ENCODE data around the gene LEFTY2. TPM values are rescaled to one million over a fixed set of nuclear protein-coding genes. Genes with fewer than 3 reads are reported as not detected.

LEFTY2 gene
- total RNA-seq, 1 experiment from 2014 or later, result not detected

- Mint-ChIP-seq H3K27ac (ENCODE audit: low read depth, unreplicated experiment) (no peak overlapping the region), H3K27me3 (ENCODE audit: insufficient read depth, unreplicated experiment) (no peaks in the 10 kb centered on the region), H3K4me3 (ENCODE audit: unreplicated experiment) (no peak overlapping the region), H3K36me3 (ENCODE audit: insufficient read depth, unreplicated experiment) (no peaks in the 10 kb centered on the region), H3K9me3 (ENCODE audit: unreplicated experiment) (no peaks in the 10 kb centered on the region), H3K4me1 (ENCODE audit: insufficient read depth, unreplicated experiment) (peaks cover 5% of the 10 kb centered on the region)
- no peak for DNase-seq (ENCODE audit: unreplicated experiment)
- CTCF ChIA-PET, result interaction anchor here (0.5 to 1.3 kb wide), 6 partner anchors 9 to 491 kb away, joined by 3 to 4 read pairs (median 3); no protein-coding TSS in a partner anchor
- no peak for TF ChIP-seq CTCF (IDR thresholded peaks at IDR 0.05; ENCODE audit: unreplicated experiment)
- POLR2A ChIA-PET, result interaction anchor here (0.6 to 1.0 kb wide), 2 partner anchors 22 to 75 kb away, joined by 4 read pairs; no protein-coding TSS in a partner anchor
- no TSS peak for BruUV-seq (replicated peaks)
- intact Hi-C loops (cut with micrococcal nuclease), result no loop called here
Observed at GRCh38 chr1:225965231-225965630, 24.2 kb upstream of the LEFTY2 start.

GRCh38 chr1:225963735-225964530, 22.9 kb upstream of the LEFTY2 start:
- POLR2A ChIA-PET, result no interaction called here
- peak; percentile 59 for DNase-seq (ENCODE audit: unreplicated experiment)
- BruUV-seq (replicated peaks), result no TSS peak
- Mint-ChIP-seq H3K4me3 (ENCODE audit: unreplicated experiment) (no peak overlapping the region), H3K27ac (ENCODE audit: low read depth, unreplicated experiment) (no peak overlapping the region), H3K9me3 (ENCODE audit: unreplicated experiment) (no peaks in the 10 kb centered on the region), H3K27me3 (ENCODE audit: insufficient read depth, unreplicated experiment) (no peaks in the 10 kb centered on the region), H3K36me3 (ENCODE audit: insufficient read depth, unreplicated experiment) (no peaks in the 10 kb centered on the region), H3K4me1 (ENCODE audit: insufficient read depth, unreplicated experiment) (peaks cover 5% of the 10 kb centered on the region)
- intact Hi-C loops (cut with micrococcal nuclease), result no loop called here
- CTCF ChIA-PET, result interaction anchor here (0.6 to 1.8 kb wide), 7 partner anchors 12 to 489 kb away, joined by 3 to 6 read pairs (median 3); partner anchors contain the start of gene TMEM63A
- no peak for TF ChIP-seq CTCF (IDR thresholded peaks at IDR 0.05; ENCODE audit: unreplicated experiment)

GRCh38 chr1:225962440-225962975, 21.5 kb upstream of the LEFTY2 start:
- Mint-ChIP-seq H3K36me3 (ENCODE audit: insufficient read depth, unreplicated experiment) (no peaks in the 10 kb centered on the region), H3K4me1 (ENCODE audit: insufficient read depth, unreplicated experiment) (peaks cover 5% of the 10 kb centered on the region), H3K9me3 (ENCODE audit: unreplicated experiment) (no peaks in the 10 kb centered on the region), H3K27ac (ENCODE audit: low read depth, unreplicated experiment) (no peak overlapping the region), H3K27me3 (ENCODE audit: insufficient read depth, unreplicated experiment) (no peaks in the 10 kb centered on the region), H3K4me3 (ENCODE audit: unreplicated experiment) (no peak overlapping the region)
- DNase-seq (ENCODE audit: unreplicated experiment), result no peak
- TF ChIP-seq CTCF (IDR thresholded peaks at IDR 0.05; ENCODE audit: unreplicated experiment), result peak; percentile 45
- intact Hi-C loops (cut with micrococcal nuclease), result no loop called here
- CTCF ChIA-PET, result interaction anchor here (0.5 to 1.8 kb wide), 12 partner anchors 12 to 415 kb away, joined by 3 to 7 read pairs (median 3); no protein-coding TSS in a partner anchor
- POLR2A ChIA-PET, result interaction anchor here (0.8 to 1.1 kb wide), 3 partner anchors 11 to 185 kb away, joined by 3 to 4 read pairs (median 4); partner anchors contain the start of gene SRP9
- BruUV-seq (replicated peaks), result no TSS peak

Data from MCF 10A (cell line).